HFF-Myc (cell line): ENCODE measurements around the gene HES4.

ENCODE experiments used
- DNase-seq: peaks from one replicate; pipeline ENCODE4 v3.0.0-alpha.2; 2011; ENCODE audit warnings: low read depth; ENCODE audit errors: extremely low read depth
- H3K4me3 ChIP-seq: replicated peaks from 2 replicates; pipeline ENCODE4 v1.5.1; 2011; ENCODE audit warnings: low read depth, mild to moderate bottlenecking, control low read depth, low read length
- CTCF ChIP-seq: IDR thresholded peaks from 2 replicates; pipeline ENCODE4 v1.5.1; 2012; ENCODE audit warnings: mild to moderate bottlenecking, low read depth, low read length, control low read depth; ENCODE audit errors: missing control alignments

Gene HES4

GRCh38 chr1:960363-961131 lies 39.4 kb downstream of the HES4 start, which contains the start of gene KLHL17:
Gene KLHL17, plus strand, starts transcription at chr1:960584. Its CDS starts 110 bp downstream, at chr1:960694.
- peak within 1 kb of the TSS; percentile 60 for H3K4me3 ChIP-seq
- no peak for TF ChIP-seq CTCF
- no peak for DNase-seq

- no peak for TF ChIP-seq CTCF
- DNase-seq = no peak
- H3K4me3 ChIP-seq = peak overlapping the region; percentile 60
Observed at GRCh38 chr1:959731-960362, 40.0 kb downstream of the HES4 start.

- no peak for DNase-seq
- H3K4me3 ChIP-seq = peak within 1 kb of the TSS; percentile 99
- TF ChIP-seq CTCF = no peak
Observed at GRCh38 chr1:958823-959730, 40.8 kb downstream of the HES4 start, which contains the start of gene NOC2L. Gene NOC2L, minus strand, starts transcription at chr1:959256. Its CDS starts 16 bp downstream, at chr1:959240.

- no peak for DNase-seq
- no peak for TF ChIP-seq CTCF
- no peak overlapping the region for H3K4me3 ChIP-seq
Observed at GRCh38 chr1:956636-957035, 43.3 kb downstream of the HES4 start.

- no peak overlapping the region for H3K4me3 ChIP-seq
- no peak for TF ChIP-seq CTCF
- DNase-seq = no peak
Observed at GRCh38 chr1:955474-955873, 44.4 kb downstream of the HES4 start.

GRCh38 chr1:954927-955326 lies 45.0 kb downstream of the HES4 start:
- no peak for TF ChIP-seq CTCF
- no peak overlapping the region for H3K4me3 ChIP-seq
- no peak for DNase-seq
